ENCODE data around the gene TRIOBP.

DNA sequence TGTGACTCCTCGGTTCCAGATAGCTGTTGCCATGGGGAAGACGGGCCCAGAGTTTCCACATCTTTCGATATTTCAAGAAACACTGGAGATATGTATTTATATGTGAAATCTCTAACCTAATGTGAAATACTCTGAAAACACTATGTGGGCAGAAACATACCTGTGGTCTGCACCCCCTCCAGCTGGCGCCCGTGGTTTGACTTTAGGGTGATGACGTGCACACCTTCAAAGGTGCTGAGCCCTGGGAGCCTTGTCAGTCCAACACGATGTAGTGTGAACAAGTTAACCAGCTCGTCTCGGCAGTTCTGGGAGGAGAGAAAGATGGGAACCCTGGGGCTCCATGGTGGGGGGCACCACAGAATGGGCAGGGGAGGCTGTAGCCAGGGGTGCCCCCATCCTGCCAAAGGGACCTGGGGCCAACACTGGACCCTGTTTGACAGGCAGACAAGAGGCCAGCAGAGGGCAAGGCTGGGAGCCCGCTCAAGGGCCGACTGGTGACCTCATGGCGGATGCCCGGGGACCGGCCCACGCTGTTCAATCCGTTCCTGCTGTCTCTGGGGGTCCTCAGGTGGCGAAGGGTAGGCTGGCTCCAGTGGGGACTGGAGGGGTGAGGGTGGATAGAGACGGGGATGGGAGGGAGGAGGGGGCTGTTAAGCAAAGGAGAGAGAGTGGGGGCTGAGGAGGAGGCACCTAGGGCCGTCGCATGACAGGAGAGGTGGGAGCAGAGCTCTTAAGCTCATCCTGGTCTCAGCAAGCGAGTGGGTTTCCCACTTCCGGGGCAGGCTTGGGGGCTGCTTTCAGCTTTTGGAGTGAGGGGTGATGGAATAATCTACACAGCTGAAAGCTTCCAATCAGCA lies 43.8 kb downstream of the TRIOBP start:
- TF ChIP-seq TAF1 (IDR thresholded peaks at IDR 0.05; ENCODE audit: borderline replicate concordance, insufficient read depth, low read length) (no peak), POLR2AphosphoS5 (IDR thresholded peaks at IDR 0.05; ENCODE audit: low read depth, low read length) (no peak)
- TF ChIP-seq, protein P1, sequence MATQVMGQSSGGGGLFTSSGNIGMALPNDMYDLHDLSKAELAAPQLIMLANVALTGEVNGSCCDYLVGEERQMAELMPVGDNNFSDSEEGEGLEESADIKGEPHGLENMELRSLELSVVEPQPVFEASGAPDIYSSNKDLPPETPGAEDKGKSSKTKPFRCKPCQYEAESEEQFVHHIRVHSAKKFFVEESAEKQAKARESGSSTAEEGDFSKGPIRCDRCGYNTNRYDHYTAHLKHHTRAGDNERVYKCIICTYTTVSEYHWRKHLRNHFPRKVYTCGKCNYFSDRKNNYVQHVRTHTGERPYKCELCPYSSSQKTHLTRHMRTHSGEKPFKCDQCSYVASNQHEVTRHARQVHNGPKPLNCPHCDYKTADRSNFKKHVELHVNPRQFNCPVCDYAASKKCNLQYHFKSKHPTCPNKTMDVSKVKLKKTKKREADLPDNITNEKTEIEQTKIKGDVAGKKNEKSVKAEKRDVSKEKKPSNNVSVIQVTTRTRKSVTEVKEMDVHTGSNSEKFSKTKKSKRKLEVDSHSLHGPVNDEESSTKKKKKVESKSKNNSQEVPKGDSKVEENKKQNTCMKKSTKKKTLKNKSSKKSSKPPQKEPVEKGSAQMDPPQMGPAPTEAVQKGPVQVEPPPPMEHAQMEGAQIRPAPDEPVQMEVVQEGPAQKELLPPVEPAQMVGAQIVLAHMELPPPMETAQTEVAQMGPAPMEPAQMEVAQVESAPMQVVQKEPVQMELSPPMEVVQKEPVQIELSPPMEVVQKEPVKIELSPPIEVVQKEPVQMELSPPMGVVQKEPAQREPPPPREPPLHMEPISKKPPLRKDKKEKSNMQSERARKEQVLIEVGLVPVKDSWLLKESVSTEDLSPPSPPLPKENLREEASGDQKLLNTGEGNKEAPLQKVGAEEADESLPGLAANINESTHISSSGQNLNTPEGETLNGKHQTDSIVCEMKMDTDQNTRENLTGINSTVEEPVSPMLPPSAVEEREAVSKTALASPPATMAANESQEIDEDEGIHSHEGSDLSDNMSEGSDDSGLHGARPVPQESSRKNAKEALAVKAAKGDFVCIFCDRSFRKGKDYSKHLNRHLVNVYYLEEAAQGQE (IDR thresholded peaks at IDR 0.05; ENCODE audit: insufficient read depth in 1 of 2, low read depth in 2 of 2, low read length in 2 of 2): no peak
